GM21367 (cell line): ENCODE results near the gene ENHO.

Experiments
- ATAC-seq: cut with Tn5 transposase; IDR thresholded peaks from one replicate; pipeline ENCODE4 v1.9.1; 2021; ENCODE audit not compliant: unreplicated experiment

Gene ENHO

DNA sequence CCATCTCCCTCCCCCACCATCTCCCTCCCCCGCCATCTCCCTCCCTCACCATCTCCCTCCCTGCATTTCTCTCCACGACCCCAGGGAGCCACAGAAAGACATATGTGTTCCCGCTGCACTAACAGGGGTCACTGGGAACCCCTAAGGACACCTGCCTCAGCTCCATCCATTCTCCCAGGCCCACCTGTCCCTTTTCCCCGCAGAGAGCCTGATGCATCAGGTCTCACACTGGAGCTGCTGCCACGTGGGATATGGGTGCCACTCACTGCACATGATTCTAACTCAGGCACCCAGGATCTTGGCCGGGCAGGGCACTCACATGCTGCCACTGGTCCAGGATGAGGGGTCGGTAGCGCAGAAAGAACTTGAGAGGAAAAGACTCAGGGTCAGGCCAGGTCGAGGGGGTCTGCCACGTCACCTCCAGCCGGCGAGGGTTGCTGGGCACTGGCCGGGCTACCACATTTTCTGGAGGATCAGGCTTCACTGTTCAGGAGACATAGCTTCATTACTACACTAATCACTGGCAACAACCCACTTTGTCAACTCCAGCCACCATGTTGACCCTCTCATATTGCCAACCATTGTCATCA lies 33.2 kb upstream of the ENHO start:
- ATAC-seq: no peak

DNA sequence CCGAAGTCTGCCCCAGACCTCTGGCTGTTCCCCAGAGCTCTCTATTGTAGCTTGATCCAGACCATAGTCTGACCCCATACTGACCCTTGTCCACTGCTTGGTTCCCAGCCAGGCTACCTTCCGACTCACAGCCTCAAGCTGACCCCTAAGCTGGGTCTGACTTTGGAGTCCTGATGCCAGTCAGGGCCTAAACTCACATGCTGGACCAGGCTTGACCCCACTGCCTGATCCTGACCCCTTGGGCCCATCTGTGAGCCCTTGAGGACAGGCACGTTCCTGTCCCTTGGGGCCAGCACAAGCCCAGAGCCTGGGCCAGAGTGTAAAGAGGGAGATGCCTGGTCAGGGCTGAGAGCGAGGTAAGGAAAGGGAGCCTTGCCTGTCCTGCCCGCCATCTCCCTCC lies 32.7 kb upstream of the ENHO start:
- no peak for ATAC-seq

DNA sequence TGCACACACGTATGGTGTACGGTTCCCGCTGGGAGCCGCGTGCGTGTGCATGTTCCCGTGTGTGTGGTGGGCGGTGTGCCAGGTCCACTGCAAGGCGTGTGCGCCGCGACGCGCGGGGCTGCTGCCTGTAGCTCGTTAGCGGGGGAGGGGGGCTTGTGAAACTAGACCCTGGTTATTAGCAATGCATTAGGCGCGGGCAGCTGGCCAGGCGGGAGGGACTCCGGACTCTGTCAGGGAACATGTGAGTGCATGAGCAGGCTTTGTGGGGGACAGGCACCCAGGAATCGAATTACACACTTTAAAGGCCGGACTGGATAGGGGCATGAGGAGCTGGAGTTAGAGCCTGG lies 32.2 kb upstream of the ENHO start:
- ATAC-seq: no peak

DNA sequence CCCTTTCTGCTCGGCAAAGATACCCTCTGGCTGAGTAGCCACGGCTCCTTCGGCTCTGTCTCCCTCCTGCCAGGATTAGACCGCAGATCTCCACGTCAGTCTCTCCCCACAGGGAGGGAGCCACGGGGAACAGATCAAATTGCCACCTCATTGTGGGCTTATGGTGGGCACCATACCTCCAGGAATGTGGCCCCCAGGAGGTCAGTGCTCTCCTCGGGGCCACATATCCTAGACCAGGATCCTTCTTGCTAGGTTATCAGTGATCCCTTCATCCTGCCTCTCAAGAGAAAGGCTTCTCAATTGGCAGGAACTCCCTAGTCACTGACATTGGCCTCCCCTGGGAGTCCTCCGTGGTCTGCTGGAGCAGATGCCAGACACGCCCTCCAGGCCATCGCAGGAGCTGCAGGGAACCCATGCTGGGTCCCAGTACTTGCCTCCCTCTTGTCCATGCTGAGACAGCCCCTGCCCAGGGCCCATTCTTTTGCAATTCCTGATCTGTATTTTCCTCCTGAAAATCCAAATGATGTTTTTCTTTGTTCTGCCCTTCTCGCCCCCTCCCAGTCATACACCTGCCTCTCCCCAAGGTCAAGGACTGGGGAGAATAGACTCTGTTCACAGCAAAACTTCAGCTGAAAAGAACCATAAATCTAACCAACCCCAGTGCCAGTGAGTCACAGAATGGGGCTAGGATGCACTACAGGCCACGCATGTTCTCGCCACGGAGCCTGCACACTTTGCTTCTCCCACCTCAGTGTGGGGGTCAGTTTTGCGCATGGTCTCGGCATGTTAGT lies 31.6 kb upstream of the ENHO start:
- no peak for ATAC-seq

DNA sequence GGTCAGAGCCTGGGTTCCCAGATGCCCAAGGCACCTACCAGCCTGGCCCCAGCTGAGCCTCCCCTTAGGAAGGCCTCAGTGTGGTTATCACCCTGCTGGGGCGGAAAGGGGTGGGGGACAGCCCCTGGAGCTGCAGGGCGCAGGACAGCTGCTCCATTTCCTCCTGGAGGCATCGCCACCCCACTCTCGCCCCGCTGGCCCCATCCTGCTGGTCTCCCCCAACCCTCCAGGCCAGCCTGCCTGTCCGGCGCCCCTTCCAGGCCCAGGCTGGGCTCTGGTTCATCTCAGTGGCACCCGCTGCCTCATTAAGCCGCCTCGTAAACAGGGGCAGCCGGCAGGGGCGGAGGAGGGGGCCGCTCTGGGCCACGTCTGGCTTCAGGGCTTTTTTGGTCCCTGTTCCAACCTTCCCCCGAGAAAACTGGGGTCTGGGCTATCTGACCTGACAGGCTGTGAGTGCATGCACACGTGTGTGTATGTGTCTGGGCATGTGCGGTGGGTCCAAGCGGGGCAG lies 30.8 kb upstream of the ENHO start:
- no peak for ATAC-seq

DNA sequence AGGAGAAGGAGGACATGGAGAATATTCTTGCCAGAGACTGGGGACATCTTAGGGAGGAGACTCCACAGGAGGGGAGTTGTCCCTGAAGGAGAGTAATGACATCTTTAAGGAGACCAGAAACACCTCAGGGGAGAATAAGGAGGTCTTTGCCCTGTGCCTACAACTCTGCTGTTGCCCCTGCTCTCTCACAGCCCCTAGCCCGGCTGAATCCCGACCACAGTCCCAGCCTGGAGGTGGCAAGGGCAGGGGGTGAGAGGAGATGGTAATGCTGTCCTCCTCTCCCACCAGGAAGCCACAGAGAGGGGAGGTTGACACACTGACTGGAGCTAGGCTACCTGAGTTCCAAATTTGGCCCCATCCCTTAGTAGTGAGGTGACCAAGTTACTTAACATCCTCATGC lies 30.2 kb upstream of the ENHO start:
- no peak for ATAC-seq

DNA sequence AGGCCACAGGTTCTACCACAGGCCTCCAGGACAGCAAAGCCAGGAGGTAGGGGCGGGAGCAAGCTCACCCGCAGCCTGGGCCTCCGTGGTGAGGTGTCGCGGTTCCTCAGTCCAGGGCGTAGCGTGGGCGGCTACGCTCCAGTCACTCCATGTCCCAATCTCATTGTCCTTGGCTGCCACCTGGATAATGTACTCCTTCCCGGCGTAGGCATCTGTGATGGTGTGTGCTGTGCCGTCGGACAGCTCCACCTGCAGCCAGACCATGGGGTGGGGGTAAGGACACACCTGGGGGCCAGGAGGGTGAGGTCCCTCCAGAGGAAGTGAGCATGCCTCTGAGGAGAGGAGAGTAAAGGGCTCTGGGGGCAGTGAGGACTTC lies 29.8 kb upstream of the ENHO start:
- ATAC-seq: no peak

DNA sequence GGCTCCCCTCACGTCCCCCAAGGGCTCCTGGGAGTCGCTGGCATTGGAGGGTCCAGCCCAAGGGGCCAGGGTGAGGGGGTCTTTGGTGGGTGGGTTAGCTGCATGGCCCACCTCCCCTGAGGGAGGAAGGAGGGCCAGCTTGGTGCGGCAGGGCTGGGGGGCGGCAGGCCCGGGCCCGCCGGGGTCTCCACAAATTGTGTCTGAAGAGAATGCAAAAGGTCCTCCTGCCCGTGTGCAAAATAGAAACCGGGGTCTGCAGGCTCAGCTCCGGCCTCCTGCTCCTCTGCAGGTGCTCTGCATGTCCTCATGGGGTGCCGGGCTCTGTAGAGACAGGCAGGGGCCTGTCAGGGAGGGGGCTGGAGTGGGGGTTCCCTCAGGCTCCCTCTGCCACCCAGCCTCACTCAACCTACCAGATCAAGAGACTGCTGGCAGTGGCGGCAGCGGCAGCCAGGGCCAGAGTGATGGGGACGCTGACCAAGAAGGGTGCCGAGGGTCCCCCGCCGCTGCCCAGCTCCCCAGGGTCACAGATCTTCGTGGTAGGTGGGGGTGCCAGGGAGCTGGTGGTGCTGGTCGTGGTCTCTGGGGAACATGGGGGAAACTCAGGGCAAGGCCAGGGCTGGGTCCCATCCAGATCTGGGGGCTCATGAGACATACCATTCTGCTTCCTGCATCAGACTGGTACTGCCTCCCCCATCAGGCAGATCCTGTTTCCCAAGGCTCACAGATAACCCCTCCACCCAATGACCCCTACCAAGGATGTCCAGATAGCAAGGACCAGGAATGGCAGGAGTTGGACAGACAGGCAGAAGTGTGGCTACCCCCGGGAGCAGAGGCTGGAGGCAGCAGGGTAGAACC lies 29.2 kb upstream of the ENHO start:
- no peak for ATAC-seq

DNA sequence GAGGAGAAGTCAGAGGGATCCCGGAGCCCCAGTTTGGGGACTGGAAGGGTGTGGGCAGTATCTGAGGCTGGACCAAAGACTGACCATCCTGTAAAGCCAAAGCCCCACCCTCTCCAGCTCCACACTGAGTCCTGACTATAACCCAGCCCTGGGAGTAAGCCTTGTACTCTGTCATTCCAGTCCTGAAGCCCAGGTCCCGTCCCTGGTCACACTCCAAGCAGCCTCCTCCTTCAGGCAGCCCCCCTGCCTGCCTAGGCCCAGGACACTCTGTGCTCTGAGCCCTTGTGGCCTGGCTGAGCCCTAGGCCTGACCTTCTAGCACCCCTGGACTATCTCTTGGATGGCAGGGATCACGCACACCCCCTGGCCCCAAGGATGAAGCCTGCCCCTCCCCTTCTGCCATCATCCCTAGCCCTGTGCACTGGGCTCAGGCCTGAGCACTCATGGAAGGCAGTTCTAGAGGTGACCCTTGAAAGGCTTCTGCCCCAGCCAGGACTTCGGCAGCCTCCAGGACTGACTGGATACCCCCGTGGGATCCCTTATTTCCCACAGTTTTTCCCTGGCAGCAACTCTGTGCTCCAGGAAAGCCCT lies 28.0 kb upstream of the ENHO start:
- no peak for ATAC-seq

DNA sequence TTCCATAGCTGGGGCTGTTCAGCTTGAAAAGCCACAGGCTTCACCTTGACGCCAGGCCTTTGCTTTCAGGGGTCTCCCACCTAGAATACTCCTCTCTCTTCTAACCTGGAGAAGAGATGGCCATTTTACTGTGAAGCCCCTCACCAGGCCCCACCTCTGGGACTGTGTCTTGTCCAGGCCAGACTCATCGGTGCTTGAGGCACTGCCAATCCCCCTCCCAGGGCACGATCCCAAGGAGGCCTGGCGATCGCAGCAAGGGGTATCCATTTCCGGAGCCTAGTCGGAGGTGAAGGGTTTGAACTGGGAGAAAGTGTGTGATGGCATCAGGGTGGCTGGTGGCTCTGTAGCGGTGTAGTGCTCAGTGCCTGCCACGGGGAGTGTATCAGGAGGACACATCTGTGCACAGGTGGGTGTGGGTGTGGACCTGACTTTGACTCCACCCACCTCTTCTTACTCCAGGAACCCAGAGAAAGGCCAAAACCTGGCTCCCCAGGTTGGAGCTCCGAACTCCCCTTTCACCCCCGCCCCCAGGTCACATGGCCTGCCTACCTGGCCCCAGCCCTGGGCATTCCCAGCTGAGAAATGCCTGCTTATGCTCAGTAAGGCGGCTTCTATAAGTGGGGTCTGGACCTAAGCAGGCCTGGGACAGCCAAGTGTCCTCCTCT lies 27.4 kb upstream of the ENHO start:
- no peak for ATAC-seq

DNA sequence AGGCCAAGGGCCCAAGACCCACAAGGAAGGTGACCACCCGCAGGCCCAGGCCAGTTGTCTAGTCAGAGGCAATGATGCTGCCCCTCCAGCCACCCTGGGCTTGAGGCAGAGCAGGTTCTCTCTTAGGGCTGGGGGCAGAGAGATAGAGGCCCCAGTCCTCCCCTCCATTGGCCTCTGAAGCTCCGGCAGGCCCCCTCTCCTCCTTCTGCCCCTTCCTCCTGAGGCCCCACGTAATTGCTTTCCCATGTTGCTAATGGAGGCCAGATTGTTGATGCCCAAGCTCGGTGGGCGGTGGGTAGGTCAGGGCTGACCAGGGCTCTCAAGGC lies 26.6 kb upstream of the ENHO start:
- ATAC-seq: no peak

DNA sequence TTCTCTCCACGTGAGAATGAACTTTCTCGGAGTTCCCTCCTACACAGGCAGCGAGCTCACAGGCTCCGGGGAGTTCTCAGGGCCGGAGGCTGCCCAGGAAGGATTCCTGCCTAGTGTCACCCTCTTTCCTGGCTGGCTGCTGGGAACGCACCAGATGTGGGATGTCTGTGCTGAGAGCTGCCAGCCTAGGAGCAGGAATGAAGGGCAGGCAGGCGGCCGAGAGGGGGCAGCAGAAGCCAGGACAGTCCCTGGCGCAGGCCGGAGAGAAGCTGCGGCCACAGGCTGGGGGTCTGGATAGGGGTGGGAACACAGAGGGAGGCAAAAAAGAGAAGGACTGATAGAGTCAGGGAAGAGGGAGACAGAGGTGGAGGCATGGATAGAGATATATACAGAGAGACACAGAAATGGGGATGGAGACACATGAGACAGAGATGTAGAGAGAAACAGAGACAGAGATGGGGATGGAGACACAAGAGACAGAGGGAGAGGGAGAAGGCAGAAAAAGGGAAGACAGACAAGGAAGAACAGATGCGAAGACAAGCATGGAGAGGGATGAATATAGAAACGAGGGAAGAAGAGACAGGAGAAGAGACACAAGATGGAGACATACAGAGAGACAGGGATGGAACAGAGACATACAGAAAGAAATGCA lies 25.3 kb upstream of the ENHO start:
- ATAC-seq: no peak

DNA sequence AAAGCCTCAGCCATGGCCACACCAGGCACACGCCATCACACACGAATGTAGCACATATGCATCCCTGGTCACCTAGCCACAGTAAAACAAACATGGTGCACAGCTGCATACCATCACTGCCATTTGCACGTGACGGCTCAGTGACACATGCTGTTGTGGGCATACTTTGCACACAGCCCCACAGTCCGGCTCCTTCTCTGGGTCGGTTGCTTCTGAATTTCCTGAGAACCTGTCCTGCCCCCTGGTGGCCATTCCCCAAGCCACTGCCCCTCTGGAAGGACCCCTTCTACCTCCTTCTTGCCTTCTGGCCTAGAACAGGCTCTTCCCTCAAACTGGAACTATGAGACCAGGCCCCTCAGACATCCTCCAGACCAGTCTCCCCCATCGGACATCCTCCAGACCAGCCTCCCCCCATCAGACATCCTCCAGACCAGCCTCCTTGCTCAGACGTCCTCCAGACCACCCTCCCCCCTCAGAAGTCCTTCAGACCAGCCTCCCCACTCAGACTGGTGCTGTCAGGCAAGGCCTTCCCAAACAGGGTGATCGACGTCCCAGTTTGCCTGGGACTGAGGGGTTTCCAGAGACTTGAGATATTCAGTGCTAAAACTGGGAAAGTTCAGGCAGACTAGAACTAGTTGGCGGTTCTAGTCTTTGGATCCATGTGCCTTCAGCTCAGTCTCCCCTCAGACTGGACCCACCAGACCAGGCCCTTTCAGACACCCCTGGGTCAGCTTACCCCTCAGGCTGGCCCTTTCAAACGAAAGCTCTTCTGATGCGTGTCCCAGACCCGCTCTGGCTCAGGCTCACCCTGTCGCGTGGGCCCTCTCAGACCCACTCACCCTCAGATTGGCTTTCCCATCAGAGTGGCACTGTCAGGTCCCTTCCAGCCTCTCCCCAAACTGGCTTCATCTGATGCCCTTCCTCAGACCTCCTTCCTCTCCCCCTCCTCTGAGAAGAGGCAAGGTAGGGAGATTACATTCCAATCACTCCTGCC lies 24.3 kb upstream of the ENHO start:
- no peak for ATAC-seq

DNA sequence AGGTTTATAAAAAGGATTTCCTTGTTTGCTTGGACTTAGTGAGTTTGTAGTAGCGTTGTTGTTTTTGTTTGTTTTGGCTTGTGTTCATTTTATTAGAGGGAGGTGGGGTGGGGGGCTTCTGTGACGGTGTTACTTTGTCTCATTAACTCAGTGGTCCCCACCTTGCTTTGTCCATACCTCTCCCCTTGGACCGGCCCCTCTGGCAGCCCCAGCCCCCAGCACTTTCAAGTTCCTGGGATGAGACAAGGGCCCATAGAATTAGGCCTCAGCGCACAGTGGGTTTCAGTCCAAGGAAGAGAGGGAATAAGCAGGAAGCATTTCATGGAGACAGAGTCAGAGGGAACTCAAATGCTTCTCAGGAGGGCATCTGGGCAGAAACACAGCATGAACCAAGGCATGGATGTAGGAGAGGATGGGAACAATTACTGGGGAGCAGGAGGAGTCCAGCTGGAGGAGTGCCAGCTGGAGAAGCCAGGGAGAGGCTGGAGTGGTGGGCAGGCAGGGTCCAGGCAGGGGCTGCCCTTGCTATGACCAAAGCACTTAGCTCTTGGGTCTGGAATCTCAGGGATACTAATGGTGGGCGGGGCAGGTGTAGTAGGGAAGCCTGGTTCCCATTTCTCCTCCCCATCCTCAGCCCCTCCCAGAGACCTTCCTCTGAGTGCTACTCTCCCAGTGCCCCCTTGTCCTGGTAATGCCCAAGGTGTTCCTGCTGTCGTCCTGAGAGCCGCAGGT lies 23.5 kb upstream of the ENHO start:
- ATAC-seq: no peak

DNA sequence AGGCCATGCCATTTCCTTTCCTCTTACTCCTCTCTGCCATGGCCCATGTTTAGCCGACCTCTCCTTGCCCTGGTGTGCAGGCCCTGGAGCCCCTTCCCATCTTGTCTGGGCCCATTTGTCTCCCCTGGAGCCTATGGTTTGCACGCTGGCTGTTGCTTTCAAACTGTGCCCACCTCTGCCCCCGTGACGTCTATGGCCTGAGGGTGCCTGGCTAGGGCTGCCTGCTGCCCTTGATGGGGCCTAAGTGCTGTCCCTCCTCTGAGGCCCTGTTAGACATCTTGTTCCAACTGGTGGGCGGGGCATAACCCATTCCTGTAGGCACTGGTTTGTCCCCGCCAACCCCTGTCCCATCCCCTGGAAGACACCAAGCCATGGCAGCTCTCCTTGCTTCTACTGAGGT lies 22.7 kb upstream of the ENHO start:
- no peak for ATAC-seq

DNA sequence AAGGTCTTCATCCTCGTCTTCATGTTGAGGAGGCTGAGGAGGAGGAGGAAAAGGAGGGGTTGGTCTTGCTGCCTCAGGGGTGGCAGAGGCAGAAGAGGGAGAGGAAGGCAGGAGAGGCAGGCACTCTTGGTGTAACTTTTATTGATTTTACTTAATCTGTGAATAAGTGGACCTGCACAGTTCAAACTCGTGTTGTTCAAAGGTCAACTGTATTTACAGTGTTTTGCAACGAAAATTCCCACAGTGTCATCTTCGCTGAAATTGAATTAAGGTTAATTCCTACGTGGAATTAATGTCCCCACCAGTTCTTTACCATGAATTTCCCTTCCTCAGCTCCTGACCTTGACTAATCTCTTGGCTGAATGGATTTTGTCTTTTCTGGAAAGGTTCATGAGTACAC lies 21.2 kb upstream of the ENHO start:
- no peak for ATAC-seq

DNA sequence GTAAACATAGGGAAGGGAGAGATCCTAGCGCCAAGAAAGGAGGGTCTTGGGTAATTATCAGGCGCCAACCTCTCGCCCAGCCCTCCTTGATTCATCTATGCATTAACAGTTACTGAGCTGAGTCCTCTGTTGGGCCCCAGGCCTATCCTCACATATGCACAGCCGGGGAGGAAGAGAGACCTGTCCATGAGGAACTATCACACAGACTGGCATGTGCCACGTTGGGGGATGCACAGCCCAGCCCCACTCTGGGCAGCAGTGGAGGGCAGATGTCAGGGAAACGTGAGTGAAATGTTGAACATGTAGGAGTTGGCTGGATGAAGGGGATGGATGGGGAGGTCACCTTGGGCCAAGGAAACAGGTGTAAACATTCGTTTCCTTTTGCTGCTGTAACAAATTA lies 18.8 kb upstream of the ENHO start:
- ATAC-seq: no peak

DNA sequence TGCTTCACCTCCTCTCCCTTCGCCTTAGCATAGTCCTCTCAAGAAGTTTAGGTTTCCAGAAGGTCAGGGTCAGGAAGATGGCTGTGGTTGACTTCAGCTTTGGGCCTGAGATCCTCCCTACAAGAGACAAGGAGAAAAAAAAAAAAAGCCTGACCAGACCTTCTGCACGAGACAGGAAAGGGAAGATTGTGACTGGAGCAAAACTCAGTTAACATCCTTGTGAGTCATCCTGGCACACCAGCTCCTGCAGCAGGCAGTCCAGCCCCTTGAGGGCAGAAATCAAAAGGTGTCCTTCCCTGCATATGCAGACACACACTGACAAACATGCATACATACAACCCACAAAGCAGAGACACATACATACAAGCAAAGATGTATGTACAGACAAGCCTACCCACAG lies 18.0 kb upstream of the ENHO start:
- ATAC-seq: no peak

DNA sequence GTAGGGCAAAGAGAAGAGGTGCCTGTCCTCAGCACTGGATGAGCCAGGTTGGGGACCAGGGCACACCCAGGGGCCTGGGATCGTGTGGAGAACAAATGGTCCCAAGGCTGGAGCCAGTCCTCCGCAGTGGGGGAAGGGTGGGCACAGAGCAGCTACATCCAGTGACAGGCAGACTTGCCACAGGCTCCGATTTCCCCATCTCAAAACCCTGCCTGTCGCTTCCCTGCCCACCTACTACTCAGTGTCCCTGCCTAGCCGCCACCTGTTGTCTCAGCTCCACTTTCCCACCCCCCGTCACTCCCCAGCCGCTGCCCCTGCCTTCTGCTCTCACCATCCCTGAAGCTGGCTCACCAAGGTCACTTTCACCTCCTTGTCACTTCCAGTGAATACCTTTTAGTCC lies 13.9 kb upstream of the ENHO start:
- no peak for ATAC-seq
